Measurements from ENCODE around the gene C6orf136.
"Not testable (repeated sequence)": the region's sequence is repeated elsewhere in the genome, so short reads cannot be mapped to it uniquely, and the experiment has no call there.

Gene C6orf136

DNA sequence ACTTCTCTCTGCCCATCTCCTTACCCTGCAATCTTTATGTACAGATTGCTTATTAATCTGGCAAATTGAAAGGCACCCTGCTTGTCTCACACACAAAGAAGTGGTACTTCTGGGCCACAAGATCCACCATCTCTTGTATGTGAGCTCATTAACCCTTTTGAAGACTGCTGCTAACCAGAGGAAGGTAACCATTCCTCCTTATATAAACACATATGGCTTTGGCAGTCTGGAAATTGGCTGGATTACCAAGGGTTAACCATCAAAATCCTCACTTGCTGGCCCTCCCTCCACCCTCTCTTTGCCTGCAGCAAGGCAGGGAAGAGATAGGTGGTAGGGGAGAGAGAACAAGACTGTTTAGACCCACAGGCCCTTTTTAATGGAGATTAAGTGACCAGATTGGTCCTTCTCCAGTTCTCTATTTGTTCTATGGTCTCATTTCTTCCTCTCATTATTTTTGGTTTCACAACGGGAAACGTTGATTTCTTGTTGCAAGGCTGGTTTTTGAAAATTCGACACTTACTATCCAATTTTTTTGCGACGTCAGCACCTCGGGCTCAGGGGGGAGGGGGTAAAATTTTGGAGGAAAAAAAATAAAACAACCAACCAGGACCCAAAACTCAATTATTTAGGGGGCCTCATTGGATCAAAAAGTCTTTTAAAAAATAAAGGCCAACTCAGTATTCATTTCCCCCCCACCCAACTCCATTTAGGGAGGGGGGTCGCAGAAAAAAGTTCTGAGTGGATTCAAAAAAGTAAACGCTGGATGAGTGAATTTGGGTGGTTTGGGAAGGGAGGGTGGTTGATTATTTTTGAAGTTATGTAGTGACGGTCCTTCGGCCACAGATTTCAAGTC, 30.7 kb upstream of the C6orf136 start:
- DNase-seq = no peak

GRCh38 chr6:30616811-30617564, 29.9 kb upstream of the C6orf136 start, which contains the start of gene PPP1R10:
Gene PPP1R10, minus strand, starts transcription at chr6:30617243. Its CDS starts 7,299 bp downstream, at chr6:30609944.
- peak; percentile 99 for DNase-seq

- peak; percentile 93 for DNase-seq
Measured at GRCh38 chr6:30617565-30618269, 29.2 kb upstream of the C6orf136 start, which contains the start of gene MRPS18B. Gene MRPS18B, plus strand, starts transcription at chr6:30617840. Its CDS starts 26 bp downstream, at chr6:30617866.

- no peak for DNase-seq
Measured at GRCh38 chr6:30618270-30618797, 28.6 kb upstream of the C6orf136 start.

- DNase-seq = no peak
Measured at GRCh38 chr6:30619561-30619960, 27.4 kb upstream of the C6orf136 start.

DNA sequence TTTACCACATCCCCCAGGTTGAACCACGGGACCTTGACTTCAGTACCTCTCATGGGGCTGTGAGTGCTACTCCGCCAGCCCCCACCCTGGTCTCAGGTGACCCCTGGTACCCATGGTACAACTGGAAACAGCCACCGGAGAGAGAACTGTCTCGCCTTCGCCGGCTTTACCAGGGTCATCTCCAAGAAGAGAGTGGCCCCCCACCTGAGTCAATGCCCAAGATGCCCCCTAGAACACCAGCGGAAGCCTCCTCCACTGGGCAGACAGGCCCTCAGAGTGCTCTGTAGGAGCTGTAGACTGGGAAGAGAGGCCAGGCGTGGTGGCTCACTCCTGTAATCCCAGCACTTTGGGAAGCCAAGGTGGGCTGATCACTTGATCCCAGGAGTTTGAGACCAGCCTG, 21.4 kb upstream of the C6orf136 start:
- DNase-seq = no peak

DNA sequence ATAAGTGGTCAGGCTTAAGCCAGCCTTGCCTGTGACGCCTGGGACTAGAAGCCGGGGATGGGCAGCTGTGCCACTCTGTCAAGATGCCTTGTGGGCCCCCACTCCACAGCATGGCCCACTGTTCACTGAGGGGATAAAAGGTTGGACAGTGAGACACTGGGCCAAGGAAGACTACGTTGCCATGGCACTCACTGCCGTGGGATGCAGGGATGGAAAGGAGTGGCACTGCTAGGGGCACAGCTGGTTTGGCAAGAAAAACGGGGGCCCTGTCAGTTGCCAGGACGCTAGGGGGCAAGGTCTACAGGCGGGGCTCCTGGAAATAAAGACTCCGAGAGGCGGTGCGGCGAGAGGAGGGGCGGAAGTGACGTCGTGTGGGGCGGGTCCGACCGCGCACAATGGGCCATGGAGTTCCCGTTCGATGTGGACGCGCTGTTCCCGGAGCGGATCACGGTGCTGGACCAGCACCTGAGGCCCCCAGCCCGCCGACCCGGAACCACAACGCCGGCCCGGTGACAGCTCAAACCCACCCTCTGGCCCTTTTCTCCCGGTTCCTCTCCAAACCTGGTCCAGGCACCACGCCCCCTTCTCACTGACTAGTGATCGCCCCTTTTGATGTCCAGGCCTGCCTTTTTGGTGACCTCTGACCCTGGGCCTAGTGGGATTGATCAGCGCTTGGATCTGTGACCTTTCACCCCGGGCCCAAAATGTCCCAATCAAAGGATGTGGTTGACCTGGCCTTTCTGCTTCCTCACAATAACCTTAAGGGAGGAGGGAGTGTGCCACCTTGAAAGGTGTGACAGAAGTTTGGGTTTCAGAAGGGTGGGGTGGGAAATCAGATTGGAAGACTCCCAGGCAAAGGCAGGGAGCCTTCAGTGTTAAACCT, 20.2 kb upstream of the C6orf136 start, which contains the start of gene ATAT1:
Gene ATAT1, plus strand, starts transcription at position 391 of the 883 bp plus-strand sequence.
- peak; percentile 82 for DNase-seq

GRCh38 chr6:30635834-30636233, 11.1 kb upstream of the C6orf136 start:
- no peak for DNase-seq

- DNase-seq = no peak
Measured at GRCh38 chr6:30640481-30640880, 6.5 kb upstream of the C6orf136 start.

- no peak for DNase-seq
Measured at GRCh38 chr6:30641048-30641447, 5.9 kb upstream of the C6orf136 start.

- DNase-seq = no peak
Measured at GRCh38 chr6:30643656-30644055, 3.3 kb upstream of the C6orf136 start.

- no peak for DNase-seq
Measured at GRCh38 chr6:30644769-30645168, 2.2 kb upstream of the C6orf136 start.

DNA sequence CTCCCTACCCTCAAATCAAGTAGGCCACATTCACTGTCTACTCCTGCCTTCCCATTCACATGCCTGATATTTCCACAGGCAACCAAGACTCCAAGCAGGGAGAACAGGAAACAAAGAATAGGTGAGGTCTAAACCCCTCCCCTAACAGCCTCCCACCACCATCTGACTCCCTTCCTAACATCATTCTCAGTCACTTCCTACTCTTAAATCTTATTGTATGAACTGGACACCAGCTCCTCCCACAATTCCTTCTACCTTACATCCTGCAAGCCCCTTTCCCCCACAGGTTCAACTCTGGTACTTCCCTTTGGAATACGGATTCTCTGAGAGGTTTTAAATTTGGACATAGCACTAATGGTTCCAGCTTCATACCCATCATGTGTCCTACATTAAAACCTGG, 944 bp upstream of the C6orf136 start:
- no peak for DNase-seq

GRCh38 chr6:30647242-30648116, 546 bp downstream of the C6orf136 start:
- DNase-seq = peak; percentile 83

DNA sequence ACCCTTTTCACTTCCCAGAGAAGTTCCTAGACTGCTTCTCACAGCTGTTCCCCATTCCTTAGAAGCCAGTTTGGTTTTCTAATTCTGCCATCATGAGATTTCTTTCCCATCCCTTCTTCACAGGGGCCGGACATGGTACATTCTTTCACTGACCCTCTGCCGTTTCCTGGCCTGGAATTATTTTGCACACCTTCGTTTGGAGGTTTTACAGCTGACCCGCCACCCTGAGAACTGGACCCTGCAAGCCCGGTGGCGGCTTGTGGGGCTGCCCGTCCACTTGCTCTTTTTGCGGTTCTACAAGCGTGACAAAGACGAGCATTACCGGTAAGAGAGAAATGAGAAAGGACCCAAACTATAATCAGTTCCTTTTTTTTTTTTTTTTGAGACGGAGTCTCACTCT, 4.2 kb downstream of the C6orf136 start:
- no peak for DNase-seq

DNA sequence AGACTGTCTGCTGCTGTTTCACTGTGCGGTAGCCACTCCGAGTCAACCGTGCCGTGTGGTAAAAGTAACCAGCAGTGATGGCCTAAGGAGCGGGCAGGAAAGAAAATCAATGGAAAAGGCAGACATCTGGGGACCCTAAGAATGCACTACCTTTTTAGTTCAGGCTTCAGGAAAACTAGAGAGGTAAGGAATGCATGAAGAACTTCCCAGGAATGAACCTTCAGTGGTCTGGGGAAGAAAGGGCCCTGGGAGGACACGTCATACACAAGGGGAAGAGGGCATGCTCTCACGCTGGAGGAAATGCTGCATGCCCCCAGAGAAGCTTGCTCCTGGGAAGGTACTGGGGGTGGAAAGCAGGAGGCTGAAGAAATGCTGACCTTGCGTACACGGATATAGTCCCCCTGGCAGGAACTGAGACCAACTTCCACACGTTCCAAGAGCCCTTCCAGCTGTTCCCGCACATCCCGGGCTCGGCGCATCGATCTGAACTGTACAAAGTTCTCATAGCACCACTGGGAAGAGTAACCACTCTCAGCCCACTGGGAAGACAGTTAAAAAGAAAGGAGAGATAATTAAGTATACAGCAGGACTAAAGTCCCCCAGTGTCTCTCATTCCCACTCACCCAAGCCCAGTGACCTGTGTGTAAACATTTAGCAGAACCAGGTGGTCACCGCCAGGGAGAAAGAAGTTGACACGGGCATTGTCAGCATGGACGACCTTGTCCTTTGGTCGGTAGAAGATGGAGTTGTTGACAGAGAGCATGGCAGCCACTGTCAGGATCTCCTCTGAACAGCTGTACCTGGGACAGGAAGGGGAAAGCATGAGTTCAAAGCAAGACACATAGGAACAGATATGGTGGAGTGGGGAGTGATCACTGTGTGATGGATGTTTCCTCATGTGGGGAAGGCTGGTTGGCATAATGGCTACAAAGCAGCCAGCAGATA, 8.1 kb downstream of the C6orf136 start:
- no peak for DNase-seq

DNA sequence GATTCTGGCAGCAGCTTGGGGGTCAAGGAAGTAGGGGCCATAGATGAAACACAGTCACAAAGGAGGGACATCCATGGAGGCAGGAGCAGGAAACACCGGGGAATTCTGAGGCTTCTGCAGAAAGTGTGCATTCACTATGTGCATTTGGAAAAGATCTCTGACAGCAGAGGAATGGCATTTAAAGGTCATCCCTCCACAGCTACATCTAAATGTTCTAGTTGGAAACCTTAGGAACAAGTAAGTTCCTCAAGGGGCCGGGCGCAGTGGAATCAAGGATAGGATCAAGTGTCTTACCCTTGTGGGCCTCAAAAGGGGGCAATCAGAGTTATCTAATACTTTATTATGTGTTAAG, 8.8 kb downstream of the C6orf136 start:
- DNase-seq = no peak

DNA sequence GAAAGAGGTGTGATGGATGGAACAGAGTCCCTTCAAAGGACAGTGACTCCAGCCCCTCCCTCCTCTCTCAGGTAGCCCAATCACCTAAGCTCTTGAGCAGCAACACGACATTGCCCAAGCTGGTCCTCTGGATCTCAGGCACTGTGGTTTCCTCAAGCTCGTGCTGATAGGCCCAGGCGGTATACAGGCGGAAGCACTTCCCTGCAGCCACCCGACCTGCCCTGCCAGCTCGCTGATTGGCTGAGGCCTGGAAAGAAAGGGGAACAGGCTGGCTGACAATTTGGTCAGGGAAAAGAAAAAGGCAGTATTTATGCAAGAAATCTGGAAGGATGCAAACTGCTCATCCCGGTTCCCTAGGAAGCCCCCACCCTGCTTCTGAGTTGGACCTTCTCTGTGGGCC, 9.6 kb downstream of the C6orf136 start:
- no peak for DNase-seq

GRCh38 chr6:30657454-30657853, 10.5 kb downstream of the C6orf136 start:
- no peak for DNase-seq

GRCh38 chr6:30657922-30658321, 11.0 kb downstream of the C6orf136 start:
- not testable (repeated sequence) for DNase-seq
